HepG2 (cell line): Measurements from ENCODE around the gene FAM43A. TPM values are rescaled to one million over a fixed set of nuclear protein-coding genes. Genes with fewer than 3 reads are reported as not detected.

Experiments
- BORCS8-MEF2B ChIP-seq: sonication (generic); formaldehyde crosslinking; IDR thresholded peaks from 2 replicates; pipeline ENCODE4 v1.8.0; 2022; ENCODE audit warnings: mild to moderate bottlenecking, missing genetic modification reagents
- DMAP1 ChIP-seq: IDR thresholded peaks from 2 replicates; pipeline ENCODE4 v1.6.1; 2016
- EHMT2 ChIP-seq: fragments of 200-600 bp; sonication (generic); IDR thresholded peaks from 2 replicates; pipeline ENCODE4 v1.7.0; 2017; ENCODE audit warnings: antibody characterized with exemption, low read depth, low read length, borderline replicate concordance
- PITX1 ChIP-seq: sonication (generic); formaldehyde crosslinking; IDR thresholded peaks from 2 replicates; pipeline ENCODE4 v1.5.1; 2020; ENCODE audit warnings: mild to moderate bottlenecking, missing genetic modification reagents
- ZNF3 ChIP-seq: IDR thresholded peaks from 2 replicates; pipeline ENCODE4 v1.7.0; 2017; ENCODE audit warnings: inconsistent platforms
- ZNF563 ChIP-seq: sonication (generic); formaldehyde crosslinking; IDR thresholded peaks from 2 replicates; pipeline ENCODE4 v1.8.0; 2022; ENCODE audit warnings: mild to moderate bottlenecking, moderate library complexity, missing genetic modification reagents
- ZNF776 ChIP-seq: sonication (generic); formaldehyde crosslinking; IDR thresholded peaks from 2 replicates; pipeline ENCODE4 v1.4.0; 2020; ENCODE audit warnings: mild to moderate bottlenecking, missing genetic modification reagents
- ZNF788 ChIP-seq: sonication (generic); formaldehyde crosslinking; IDR thresholded peaks from 2 replicates; pipeline ENCODE4 v1.5.0; 2020; ENCODE audit warnings: mild to moderate bottlenecking, missing genetic modification reagents, borderline replicate concordance
- ZNF841 ChIP-seq: sonication (generic); formaldehyde crosslinking; IDR thresholded peaks from 2 replicates; pipeline ENCODE4 v1.8.1; 2023; ENCODE audit warnings: missing genetic modification reagents, borderline replicate concordance
- polyA plus RNA-seq, 8 experiments: library from polyadenylated mRNA; depleted of rRNA in 3 of 8; stranded (reverse) in 7 of 8; unstranded in 1 of 8; fragments of >200 nt; fragmentation: Illumina TruSeq in 4 of 8; extraction: Trizol in 4 of 8; gene quantifications; 2 replicates each; pipeline versions ENCODE4 v1.2.1 to v1.2.3, GENCODE V29; 2011 to 2016; ENCODE audit warnings: low read depth in 4 of 8, missing spikeins in 1 of 8, mixed read lengths in 1 of 8; ENCODE audit not compliant: insufficient read depth in 1 of 8
- total RNA-seq, 5 experiments: library from RNA; depleted of rRNA; stranded (reverse); fragments of >200 nt; fragmentation: Illumina TruSeq; extraction: Trizol; gene quantifications; 2 replicates each; pipeline ENCODE4 v1.2.3, GENCODE V29; 2016; ENCODE audit warnings: low read depth in 1 of 5
- TF ChIP-seq, protein P1 (sequence below): sonication (generic); formaldehyde crosslinking; IDR thresholded peaks from 2 replicates; pipeline ENCODE4 v1.9.0; 2021; ENCODE audit warnings: missing genetic modification reagents, borderline replicate concordance
- TF ChIP-seq, protein P2 (sequence below): sonication (generic); formaldehyde crosslinking; IDR thresholded peaks from one replicate; pipeline ENCODE4 v1.5.1; 2020; ENCODE audit warnings: mild to moderate bottlenecking, missing genetic modification reagents; ENCODE audit errors: not compliant biosample characterization
- TF ChIP-seq, protein P3 (sequence below): sonication (generic); formaldehyde crosslinking; IDR thresholded peaks from 2 replicates; pipeline ENCODE4 v1.5.0; 2020; ENCODE audit warnings: mild to moderate bottlenecking, missing genetic modification reagents, borderline replicate concordance

Gene FAM43A
- total and polyA plus RNA-seq, 2 of the 13 experiments (the other 11 are each of a cell fraction or from before 2014, with no cell fraction given) = 0.91 to 1.8 TPM

DNA sequence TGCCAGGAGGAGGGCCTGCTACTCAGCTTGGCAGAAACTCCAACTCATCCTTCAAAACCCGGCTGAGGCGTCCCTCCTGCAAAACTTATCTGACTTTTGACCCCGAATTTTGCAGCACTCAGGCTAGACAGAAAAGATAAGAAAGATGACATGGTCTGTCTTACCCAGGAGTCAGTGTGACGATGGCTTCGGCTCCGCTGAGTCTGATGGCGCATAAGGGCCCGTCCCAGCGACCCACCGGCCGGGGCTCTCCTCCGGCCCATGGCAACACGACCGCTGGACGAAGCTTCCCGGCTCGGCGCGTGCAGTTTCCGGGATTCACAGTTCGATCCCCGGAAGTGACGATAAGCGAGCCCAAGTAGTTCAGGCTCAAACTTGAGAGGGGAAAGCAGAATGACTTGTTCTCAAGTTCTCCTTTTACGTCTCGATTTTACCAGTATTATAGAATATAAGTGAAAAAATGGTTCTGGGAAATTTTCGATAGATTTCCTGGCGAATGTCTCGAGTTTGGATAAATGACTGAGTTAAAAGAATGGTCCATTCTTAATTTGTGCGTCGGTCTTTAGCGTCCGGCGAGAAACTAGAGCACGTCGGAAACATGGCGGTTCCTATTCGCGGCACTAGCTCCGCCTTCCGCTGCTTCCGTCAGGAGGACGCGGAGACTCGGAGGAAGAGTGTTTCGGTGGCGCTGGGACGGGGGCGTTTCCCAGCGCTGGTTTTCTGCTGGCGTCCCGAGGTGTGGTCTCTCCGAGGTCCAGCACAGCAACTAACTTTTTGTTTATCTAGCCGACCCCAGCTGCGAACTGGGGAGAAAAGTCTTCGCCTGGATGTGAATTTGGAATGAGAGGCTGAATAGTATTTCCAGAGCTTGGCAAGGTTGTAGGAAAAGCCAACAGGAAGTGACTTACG lies 13.5 kb upstream of the FAM43A start, which contains the start of gene LSG1 (continued):
- TF ChIP-seq BORCS8-MEF2B (CRISPR knock-in tag) (0 out of 2 replicates have a peak, but pooled peaks have one; percentile 23), ZNF3 (CRISPR knock-in tag) (0 out of 2 replicates have a peak, but pooled peaks have one; percentile 10), ZNF788 (CRISPR knock-in tag) (peak; percentile 84; the same call in 1 of the 2 replicates), ZNF563 (CRISPR knock-in tag) (0 out of 2 replicates have a peak, but pooled peaks have one; percentile 51), DMAP1 (CRISPR knock-in tag) (peak; percentile 77; the same call in 1 of the 2 replicates), PITX1 (CRISPR knock-in tag) (peak; percentile 53; the same call in 1 of the 2 replicates), EHMT2 (peak; percentile 83; the same call in 1 of the 2 replicates), ZNF776 (no peak), ZNF841 (CRISPR knock-in tag) (no peak)
- TF ChIP-seq, protein P1, sequence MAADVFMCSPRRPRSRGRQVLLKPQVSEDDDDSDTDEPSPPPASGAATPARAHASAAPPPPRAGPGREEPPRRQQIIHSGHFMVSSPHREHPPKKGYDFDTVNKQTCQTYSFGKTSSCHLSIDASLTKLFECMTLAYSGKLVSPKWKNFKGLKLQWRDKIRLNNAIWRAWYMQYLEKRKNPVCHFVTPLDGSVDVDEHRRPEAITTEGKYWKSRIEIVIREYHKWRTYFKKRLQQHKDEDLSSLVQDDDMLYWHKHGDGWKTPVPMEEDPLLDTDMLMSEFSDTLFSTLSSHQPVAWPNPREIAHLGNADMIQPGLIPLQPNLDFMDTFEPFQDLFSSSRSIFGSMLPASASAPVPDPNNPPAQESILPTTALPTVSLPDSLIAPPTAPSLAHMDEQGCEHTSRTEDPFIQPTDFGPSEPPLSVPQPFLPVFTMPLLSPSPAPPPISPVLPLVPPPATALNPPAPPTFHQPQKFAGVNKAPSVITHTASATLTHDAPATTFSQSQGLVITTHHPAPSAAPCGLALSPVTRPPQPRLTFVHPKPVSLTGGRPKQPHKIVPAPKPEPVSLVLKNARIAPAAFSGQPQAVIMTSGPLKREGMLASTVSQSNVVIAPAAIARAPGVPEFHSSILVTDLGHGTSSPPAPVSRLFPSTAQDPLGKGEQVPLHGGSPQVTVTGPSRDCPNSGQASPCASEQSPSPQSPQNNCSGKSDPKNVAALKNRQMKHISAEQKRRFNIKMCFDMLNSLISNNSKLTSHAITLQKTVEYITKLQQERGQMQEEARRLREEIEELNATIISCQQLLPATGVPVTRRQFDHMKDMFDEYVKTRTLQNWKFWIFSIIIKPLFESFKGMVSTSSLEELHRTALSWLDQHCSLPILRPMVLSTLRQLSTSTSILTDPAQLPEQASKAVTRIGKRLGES (CRISPR knock-in tag) = no peak
- TF ChIP-seq, protein P2, sequence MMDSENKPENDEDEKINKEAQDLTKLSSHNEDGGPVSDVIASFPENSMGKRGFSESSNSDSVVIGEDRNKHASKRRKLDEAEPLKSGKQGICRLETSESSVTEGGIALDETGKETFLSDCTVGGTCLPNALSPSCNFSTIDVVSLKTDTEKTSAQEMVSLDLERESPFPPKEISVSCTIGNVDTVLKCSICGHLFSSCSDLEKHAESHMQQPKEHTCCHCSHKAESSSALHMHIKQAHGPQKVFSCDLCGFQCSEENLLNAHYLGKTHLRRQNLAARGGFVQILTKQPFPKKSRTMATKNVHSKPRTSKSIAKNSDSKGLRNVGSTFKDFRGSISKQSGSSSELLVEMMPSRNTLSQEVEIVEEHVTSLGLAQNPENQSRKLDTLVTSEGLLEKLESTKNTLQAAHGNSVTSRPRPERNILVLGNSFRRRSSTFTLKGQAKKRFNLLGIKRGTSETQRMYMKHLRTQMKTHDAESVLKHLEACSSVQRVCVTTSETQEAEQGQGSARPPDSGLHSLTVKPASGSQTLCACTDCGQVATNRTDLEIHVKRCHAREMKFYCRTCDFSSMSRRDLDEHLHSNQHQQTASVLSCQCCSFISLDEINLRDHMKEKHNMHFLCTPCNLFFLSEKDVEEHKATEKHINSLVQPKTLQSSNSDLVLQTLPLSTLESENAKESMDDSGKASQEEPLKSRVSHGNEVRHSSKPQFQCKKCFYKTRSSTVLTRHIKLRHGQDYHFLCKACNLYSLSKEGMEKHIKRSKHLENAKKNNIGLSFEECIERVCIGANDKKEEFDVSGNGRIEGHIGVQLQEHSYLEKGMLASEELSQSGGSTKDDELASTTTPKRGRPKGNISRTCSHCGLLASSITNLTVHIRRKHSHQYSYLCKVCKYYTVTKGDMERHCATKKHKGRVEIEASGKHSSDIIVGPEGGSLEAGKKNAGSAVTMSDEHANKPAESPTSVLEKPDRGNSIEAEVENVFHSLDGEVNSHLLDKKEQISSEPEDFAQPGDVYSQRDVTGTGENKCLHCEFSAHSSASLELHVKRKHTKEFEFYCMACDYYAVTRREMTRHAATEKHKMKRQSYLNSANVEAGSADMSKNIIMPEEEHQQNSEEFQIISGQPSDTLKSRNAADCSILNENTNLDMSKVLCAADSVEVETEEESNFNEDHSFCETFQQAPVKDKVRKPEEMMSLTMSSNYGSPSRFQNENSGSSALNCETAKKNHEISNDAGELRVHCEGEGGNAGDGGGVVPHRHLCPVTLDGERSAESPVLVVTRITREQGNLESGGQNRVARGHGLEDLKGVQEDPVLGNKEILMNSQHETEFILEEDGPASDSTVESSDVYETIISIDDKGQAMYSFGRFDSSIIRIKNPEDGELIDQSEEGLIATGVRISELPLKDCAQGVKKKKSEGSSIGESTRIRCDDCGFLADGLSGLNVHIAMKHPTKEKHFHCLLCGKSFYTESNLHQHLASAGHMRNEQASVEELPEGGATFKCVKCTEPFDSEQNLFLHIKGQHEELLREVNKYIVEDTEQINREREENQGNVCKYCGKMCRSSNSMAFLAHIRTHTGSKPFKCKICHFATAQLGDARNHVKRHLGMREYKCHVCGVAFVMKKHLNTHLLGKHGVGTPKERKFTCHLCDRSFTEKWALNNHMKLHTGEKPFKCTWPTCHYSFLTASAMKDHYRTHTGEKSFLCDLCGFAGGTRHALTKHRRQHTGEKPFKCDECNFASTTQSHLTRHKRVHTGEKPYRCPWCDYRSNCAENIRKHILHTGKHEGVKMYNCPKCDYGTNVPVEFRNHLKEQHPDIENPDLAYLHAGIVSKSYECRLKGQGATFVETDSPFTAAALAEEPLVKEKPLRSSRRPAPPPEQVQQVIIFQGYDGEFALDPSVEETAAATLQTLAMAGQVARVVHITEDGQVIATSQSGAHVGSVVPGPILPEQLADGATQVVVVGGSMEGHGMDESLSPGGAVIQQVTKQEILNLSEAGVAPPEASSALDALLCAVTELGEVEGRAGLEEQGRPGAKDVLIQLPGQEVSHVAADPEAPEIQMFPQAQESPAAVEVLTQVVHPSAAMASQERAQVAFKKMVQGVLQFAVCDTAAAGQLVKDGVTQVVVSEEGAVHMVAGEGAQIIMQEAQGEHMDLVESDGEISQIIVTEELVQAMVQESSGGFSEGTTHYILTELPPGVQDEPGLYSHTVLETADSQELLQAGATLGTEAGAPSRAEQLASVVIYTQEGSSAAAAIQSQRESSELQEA = no peak
- TF ChIP-seq, protein P3, sequence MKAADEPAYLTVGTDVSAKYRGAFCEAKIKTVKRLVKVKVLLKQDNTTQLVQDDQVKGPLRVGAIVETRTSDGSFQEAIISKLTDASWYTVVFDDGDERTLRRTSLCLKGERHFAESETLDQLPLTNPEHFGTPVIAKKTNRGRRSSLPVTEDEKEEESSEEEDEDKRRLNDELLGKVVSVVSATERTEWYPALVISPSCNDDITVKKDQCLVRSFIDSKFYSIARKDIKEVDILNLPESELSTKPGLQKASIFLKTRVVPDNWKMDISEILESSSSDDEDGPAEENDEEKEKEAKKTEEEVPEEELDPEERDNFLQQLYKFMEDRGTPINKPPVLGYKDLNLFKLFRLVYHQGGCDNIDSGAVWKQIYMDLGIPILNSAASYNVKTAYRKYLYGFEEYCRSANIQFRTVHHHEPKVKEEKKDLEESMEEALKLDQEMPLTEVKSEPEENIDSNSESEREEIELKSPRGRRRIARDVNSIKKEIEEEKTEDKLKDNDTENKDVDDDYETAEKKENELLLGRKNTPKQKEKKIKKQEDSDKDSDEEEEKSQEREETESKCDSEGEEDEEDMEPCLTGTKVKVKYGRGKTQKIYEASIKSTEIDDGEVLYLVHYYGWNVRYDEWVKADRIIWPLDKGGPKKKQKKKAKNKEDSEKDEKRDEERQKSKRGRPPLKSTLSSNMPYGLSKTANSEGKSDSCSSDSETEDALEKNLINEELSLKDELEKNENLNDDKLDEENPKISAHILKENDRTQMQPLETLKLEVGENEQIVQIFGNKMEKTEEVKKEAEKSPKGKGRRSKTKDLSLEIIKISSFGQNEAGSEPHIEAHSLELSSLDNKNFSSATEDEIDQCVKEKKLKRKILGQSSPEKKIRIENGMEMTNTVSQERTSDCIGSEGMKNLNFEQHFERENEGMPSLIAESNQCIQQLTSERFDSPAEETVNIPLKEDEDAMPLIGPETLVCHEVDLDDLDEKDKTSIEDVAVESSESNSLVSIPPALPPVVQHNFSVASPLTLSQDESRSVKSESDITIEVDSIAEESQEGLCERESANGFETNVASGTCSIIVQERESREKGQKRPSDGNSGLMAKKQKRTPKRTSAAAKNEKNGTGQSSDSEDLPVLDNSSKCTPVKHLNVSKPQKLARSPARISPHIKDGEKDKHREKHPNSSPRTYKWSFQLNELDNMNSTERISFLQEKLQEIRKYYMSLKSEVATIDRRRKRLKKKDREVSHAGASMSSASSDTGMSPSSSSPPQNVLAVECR (CRISPR knock-in tag) = peak; percentile 88; the same call in 1 of the 2 replicates
